Activated gamma-delta T cell treated with anti-CD3 and anti-CD28 coated beads, Interleukin-2, amount 50 U/mL, for 16 hours (primary cell): ENCODE measurements around the gene COL12A1.

ENCODE experiments used
- DNase-seq: peaks from one replicate; pipeline ENCODE4 v3.0.0-alpha.2; 2020; ENCODE audit warnings: low read depth

The COL12A1 gene

DNA sequence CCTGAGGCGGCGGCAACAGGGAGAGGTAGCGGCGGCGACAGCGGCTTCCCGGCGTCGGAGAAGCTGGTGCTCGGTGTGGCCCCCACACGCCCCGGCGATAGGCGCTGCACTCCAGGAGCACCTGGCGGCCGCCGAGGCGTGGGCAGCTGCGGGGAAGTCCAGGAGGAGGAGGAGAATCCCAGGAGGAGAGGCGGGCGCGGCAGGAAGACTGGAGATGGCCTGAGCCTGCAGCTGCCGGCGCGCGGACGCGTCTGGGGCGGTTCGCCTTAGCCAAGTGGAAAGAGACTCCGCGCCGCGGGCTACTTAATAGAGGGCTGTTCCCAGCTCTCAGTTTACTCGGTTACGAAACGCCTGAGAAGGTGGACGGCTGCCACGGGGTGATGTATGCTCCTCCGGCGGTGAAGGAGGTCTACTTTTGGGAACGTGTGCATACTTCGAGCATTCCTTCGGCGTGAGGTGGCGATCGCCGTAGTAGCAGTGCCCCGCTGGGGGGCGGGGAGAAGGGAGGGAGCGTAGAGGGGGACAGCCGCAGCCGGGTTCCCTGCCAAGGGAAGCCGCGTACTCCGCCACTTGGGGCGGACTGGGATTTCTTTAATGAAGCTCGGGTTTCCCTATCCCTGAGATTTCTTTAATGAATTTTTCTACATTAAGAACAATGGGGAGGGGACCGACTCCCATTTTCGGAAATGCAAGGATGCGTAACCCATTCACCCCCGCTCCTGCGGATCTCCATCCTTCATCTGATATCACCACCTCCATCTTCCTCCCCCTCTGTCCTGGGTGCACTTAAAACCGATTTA is at the start of gene COL12A1:
Gene COL12A1, minus strand, starts transcription at position 278 of the 800 bp plus-strand sequence. CDS start 3,261 bp downstream, outside the sequence.
- no peak for DNase-seq

DNA sequence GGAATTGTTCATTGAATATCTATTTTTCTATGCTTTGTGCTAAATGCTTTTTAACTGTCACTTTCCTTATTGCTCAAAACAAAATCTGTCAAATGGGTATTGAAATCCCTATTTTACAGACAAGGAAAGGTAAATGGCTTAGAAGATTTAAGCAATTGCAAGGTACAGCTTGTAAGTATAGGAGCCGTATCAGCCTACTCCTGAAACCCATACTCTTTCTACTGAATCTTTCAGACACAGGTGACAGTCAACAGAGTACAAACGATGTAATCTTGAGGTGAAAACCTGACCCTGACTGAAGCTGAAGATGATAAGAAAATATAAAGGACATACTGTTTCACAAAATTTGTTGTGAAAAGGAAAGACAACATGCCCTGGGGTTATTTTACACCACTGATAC is 44.7 kb upstream of the COL12A1 start:
- no peak for DNase-seq

DNA sequence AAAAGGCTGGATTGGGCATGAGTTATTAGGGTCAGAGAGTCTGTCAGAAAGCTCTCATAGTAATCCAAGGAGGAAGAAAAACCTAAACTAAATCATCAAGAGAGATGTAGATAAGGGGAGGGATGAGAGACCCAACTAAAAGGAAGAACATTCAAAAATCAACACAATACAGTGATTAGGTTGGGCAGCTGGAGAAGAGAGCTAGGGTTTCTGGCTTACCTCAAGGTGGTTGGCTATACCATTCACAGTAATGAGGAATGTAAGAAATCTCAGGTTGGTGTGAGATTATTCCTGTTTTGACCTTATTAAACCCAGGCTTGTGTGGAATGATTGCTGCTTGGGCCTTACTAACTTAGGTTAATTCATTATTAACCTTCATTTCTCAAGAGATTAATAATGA is 44.0 kb upstream of the COL12A1 start:
- DNase-seq: no peak

DNA sequence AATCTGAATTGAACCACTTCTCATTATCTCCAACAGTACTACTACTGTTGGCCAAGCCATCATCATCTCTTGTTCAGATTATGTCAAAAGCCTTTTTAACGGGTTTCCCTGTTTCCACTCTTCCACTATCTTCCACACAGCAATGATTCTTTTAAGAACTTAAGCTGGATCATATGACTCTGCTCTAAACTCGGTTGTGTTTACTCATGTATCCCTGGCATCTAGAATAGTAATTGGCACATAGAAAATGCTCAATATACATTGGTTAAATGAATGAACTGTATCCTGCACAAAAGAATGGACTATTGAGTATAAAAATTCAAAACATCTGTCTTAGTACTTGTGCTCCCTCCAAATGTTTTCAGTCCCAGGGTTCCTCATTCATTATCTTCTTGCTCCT is 40.5 kb upstream of the COL12A1 start:
- no peak for DNase-seq

DNA sequence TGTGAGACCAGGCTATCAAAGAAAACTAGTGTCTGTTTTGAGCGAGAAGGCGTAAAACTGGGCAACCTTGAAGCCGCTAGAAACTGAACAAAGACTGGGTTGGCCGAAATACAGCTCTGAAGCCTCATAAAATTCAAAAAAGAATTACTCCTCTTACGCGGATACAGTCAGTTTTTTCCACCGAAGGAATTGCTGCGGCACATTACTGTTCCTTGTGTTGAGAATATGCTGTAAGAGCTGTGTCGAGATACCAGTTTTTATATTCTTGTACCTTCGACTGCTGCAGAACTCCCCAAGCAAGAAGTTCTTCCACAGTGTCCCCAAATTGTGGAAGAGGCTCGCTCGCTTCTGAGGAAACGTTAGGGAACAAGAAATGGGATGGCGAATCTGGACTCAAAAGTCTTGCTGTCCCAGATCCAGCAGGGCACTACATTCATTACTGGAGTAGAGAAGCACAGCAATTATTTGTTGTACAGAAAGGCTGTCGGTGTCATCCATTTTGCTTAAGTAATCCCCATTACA is 38.3 kb upstream of the COL12A1 start:
- DNase-seq: no peak

DNA sequence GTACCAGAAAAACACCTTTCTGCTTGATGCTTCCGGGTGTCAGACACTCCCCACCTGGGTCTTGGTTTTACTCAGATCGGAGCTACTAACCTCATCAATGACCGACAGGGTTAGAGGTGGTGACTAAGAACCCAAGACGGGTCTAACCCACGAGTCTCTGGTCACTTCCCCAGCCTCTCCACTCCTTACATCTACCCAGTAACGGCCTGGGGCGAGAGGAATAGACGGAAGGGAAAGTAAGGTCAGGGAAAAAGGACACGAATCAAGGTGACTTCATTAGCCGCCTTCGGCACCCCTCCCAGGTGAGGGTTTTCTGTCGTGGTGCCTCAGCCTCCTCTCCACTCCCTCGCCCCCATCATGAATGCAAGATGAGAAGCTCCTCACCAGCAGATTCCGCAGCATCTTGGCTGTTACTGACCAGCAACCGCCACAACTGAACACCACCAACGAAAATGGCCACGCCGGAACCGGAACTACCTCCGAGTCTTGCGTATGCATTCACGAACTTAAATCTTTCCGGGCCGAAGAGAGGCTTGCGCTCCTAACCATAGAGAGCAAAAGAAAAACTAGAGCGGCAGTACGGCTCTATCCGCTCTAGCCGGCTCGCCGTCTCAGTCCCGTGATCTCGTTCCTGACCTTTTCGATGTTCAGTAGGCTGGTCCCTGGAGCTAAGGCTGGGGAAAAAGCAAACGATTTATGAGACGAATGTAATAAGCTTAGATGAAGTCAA is 37.6 kb upstream of the COL12A1 start, which contains the start of gene COX7A2:
Gene COX7A2, minus strand, starts transcription at position 469 of the 730 bp plus-strand sequence. Its CDS starts 67 bp downstream, at position 402.
- peak; percentile 73 for DNase-seq

DNA sequence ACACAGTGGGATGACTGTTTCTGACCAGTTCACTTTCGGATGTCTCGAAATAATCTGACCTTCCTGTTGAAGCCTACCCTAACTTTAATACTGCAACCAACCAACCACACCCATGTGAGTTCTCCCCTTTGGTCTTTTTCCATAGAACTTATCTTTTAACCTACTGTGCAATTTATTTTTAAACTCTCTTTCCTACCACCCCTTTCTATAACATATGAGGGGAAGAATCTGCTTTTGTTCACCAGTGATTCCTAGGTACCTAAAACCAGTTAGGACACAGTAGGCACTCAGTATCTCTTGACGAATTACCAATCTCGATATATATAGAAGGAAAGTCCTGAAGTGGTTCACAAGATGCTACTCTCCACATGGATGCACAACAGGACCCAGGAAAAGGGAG is 30.8 kb upstream of the COL12A1 start:
- DNase-seq: no peak

DNA sequence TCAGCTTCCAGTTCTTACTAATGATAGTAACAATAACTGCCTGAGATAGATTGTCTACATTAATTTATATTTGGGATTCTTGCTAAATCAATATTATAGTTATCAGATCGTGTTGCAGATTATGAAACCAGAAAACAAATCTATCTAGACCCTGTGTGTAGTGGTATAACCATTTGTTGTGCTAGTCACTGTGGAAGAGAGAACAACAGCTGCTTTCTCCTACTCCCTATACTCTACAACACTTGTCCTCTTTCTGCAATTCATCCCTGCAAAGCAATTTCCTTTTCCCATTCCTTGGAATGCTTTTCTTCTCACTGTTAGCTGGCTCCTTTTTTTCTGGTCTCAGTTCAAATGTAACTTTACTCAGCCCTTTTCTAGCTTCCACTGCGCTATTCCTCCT is 29.4 kb upstream of the COL12A1 start:
- DNase-seq: no peak

DNA sequence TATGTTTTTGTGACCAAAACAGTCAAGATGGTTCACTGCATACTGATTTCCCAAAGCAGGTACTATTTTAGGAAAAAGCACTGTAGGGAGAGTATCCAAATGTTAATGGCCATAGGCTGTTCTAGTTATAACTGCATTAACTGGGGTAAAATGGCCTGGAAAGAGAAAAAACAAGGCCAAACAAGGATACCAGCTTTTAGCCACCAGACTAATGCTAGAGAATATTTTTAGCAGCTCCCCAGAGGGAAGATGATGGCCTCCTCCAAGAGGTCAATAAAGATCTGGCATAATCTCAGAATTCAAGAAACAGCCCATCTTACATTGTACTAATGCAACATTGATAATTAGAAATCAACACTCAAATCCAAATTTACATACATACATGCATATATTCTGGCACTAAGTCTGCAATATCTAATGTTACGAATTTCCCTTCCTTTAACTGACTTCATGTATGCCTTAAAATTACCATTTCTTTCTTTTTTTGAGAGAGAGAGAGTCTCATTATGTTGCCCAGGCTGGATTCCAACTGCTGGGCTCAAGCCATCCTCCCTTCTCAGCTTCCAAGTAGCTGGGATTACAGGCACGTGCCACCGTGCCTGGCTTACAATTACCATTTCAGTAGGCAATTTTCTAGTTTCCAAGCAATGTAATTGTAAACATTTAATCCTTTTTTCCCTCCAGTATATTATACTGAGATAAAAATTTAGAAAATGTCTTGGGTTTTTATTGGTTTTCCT is 28.4 kb upstream of the COL12A1 start:
- no peak for DNase-seq

DNA sequence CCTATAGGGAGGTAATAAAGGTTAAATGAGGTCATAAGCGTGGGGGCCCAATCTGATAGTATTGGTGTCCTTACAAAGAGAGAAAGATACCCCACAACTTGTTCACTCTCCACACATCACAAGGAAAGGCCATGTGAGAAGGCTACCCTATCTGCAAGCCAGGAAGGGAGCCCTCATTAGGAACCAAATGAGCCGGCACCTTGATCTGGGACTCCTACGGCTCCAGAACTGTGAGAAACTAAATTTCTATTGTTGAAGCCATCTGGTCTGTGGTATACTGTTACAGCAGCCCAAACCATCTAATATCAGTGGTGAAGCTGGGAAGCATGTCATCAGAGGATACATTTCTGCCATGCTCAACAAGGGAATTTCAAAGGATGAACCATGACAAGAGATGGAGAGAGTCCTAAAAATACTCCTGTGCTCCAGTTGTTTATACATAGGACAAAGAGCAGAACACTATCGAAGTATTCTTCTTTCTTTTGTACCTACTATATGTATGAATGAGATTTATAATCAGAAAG is 27.3 kb upstream of the COL12A1 start:
- no peak for DNase-seq

DNA sequence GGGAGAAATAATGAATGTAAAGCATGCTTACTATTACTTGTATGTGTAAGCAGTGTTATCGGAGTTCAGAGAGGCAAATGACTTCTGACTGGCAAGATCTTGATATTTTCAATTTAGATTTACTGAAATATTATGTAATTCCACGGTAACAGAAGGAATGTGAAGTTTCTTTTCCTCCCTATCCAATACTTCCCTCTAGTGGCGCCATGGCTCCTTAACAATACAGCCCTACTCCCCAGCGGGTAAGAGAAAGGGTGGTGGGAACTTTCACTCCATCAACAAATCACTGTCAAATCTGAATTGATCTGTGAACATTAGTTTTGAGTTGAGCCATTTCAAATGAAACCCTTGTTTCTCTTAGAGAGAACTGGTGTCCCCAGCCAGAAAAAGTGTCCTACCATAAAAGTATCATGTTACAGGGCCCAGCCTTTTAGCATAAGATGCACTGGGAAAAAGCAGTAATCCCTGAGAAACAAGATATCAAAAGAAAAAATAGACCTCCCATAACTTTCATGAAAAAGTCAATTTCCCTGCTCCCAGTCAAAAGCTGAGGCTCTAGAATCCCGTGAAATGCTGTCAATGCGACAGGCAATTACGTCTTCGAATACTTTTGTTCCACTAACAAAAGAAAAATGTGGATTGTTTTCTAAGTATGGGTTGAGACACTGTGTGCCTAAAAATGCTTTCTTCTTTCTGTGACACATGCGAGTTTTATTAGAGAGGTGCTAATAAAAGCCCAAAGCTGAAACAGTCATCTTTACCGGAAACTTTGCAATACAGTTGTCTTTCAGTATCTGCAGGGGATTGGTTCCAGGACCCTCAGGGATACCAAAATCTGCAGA is 24.9 kb upstream of the COL12A1 start:
- DNase-seq: no peak

DNA sequence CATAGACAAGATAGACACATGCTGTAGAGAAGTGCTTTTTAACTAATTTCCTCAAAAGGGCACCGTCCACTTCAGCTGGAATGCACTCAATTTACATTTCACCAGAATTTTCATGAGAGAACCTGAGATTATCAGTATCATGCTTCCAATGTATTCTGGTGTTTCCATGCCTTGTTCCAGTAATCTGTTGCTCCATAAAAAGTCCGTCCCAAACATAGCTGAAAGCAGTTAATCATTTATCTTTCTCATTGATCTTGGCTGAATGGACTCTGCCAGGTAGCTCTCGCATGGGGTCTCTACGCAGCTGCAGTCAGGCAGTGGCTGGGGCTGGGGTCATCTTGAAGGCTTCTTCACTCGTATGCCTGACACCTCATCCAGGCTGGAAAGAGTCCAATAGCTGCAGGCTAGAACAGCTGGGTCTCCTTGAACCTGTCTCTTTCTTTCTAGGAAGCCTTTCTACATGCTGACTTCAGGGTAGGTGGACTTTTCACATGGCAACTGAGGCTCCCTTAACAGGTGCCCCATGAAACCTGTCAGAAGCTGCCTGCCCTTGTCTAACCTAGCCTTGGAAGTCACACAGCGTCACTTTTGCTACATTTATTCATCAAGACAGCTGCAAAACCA is 18.6 kb upstream of the COL12A1 start:
- no peak for DNase-seq

DNA sequence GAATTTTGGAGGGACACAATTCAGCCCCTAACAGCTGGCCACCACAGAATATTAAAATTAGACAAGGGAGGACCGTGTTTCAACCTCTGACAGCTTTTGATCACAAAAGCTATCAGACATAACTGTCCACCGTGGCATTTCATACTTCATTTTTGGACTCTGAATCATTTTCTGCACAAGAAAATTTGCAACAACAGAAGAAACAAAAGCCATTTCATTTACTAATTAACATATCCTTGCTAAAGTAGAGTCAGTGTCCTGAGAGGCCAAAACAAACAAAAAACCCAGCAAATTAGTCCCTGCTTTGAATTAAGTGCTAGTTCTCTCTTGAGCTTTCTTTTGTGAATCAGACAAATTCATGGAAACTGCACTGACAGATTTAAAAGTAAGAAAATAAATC is 17.6 kb upstream of the COL12A1 start:
- no peak for DNase-seq

DNA sequence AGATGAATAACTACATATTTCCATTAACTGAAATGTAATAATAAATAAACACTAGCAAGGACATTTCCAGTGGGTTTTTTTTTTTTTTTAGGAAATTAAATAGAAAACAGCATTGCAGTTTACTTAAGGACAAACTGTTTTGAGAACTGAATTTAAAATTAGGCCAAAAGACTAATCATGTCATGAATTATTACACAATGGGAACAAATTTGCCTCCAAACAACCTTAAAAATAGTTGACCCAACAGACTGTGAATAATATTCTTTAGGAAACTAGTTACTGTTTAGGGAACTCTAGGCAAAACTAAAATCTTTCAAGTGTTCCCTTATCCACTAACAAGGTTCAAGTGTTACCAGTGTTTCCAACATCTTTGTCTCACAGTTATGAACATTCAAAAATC is 16.4 kb upstream of the COL12A1 start:
- no peak for DNase-seq

DNA sequence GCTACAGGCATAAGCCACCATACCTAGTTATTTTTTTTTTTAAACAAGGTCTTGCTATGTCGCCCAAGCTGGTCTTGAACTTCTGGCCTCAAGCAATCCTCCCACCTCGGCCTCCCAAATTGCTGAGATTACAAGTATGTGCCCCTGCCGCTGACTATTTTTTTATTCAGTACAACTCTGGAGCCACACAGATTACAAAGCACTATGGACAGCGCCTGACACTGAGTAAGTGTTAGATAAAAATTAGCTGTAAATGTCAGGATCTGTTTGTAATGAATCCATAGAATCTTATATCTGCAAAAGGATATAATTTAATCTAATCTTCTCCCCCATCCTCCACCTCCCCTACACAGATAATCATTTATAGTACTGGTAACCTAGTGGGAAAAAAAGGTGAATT is 15.3 kb upstream of the COL12A1 start:
- DNase-seq: no peak

DNA sequence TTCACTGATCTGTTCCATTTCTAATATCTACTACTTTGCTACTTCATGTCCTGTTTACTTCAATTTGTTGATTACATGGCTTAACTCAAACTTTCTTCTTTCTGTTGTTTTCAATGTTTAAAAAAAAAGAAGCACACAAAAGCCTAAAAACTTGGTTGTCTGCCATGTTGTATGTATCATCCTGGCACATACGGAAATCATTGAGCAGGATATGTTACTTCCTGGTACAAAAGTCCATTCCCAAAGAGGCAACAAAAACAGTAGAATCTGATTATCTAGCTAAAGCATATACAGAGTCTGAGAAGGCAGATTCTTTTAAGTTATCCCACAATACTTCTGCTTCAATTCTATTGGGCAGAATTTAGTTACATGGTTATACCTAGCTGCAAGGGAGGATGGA is 14.5 kb upstream of the COL12A1 start:
- no peak for DNase-seq

DNA sequence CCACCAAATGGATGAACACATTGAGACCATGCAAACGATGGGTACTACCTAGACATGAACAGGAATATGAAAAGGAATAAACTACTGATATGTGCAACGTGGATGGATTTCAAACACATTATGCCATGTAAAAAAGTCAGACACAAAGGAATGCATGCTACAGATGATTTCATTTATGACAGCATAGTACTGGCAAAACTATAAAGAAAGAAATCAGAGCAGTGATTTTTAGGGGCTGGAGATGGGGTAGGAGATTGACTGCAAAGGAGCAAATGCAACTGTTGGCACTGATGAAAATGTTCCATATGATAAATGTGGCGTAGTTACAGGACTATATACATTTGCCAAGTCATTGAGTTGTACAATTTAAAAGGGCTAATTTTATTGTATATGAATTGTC is 13.4 kb upstream of the COL12A1 start:
- no peak for DNase-seq

DNA sequence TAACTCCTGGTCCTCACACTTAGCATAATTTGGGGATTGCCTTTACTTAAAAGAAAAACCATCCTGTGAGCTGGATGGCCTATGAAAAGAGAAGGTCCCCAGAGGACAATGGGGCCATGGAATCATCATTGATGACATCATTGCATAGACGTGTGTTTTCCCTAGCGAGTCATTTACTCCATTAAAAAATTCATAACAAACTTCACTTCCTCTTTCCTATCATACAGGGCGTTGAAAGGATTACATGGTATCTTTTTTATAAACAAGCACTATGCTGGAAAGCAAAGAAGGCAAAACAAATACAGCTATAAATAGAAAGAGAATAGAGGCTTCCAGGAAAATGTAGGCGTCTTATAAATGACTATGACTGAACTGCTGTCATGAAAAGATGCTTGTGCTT is 11.3 kb upstream of the COL12A1 start:
- no peak for DNase-seq

DNA sequence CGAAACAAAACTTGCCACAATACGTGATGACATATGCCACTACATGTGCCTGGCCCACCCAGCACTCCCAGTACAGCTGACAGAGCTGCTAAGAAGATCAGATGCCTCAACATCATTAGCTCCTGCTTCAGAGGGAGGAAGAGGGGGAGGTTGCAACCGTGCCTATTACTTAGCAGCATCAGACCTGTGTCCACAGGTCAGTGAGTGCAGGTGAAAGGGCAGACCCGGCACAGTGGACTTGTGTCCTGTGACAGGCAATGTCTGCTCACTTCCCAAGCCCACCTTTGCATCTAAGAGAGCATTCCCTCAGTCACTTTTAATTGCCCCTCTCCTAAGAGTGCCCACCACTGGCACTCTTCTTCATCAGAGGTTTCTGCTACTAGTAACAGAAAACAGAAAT is 9.4 kb upstream of the COL12A1 start:
- DNase-seq: no peak

DNA sequence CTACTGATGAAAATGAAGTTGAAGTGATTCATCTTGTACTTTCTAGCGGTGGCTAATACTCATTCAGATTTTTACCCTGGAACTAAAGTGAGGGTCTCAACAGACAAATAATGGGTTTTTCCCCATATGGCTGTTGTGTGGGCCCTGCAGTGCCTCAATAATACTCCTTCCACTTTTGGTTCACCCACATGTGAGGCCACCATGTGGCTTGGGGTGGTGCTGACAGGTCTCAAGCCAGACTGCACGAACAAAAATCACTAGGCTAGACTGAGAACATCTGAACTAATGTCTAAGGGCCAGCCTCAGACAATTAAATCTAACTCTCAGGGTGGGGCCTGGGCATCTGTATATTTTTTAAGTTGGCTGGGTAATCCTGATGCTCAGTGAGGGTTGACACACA is 7.9 kb upstream of the COL12A1 start:
- no peak for DNase-seq

DNA sequence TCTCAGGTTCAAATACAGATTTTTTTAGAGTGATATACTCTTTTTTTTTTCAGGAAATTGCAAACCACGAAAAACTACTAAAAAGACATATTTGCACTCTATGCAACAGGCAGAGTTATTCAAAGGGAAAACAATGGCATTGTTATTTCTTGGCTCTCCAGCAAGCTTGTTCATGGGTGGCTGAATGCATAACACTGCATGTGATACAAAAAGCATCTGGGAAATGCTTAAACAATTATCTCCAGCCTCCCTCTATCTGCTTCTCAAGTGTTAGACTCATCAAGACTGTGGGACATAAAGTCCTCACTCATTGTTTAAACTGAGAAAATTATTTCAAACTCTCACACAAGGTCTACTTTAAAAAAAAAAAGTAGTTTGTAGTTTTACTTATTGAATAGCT is 7.3 kb upstream of the COL12A1 start:
- DNase-seq: no peak
